Measurements from ENCODE around the gene DCBLD1. TPM values are rescaled to one million over a fixed set of nuclear protein-coding genes. Genes with fewer than 3 reads are reported as not detected.
A peak's percentile ranks its signal among the peaks of the same experiment; 100 is the strongest.

DCBLD1 gene
- polyA plus RNA-seq, 3 donors: 2.9 to 3.3 (median 3.1) TPM

GRCh38 chr6:117464700-117465099, 17.8 kb upstream of the DCBLD1 start:
- Mint-ChIP-seq H3K4me3 (no peak overlapping the region), H3K36me3 (no peaks in the 10 kb centered on the region), H3K27ac (no peak overlapping the region), H3K27me3 (ENCODE audit: low read depth in 3 of 3) (peaks cover 2 to 5% (median 5%) of the 10 kb centered on the region in 3 donors), H3K4me1 (peaks cover 18% of the 10 kb centered on the region), H3K9me3 (peaks cover 0 to 3% (median 0%) of the 10 kb centered on the region in 7 donors)
- no peaks in the 10 kb centered on the region for H3K36me3 ChIP-seq (replicated peaks in 1 of 2; ENCODE audit: control insufficient read depth in 1 of 2, insufficient read depth in 2 of 2, low read length in 2 of 2)
- WGBS (ENCODE audit: insufficient coverage): 0% methylated on average over 1 of the region's 2 CpGs
- H4K20me1 ChIP-seq (ENCODE audit: insufficient read depth, low read length): no peaks in the 10 kb centered on the region
- H3K4me3 ChIP-seq (replicated peaks in 1 of 3; ENCODE audit: low read depth in 2 of 3, low read length in 3 of 3): no peak overlapping the region
- no peaks in the 10 kb centered on the region for H3K79me2 ChIP-seq (ENCODE audit: insufficient read depth, low read length)
- H3K4me2 ChIP-seq (replicated peaks; ENCODE audit: extremely low read depth, low read length, poor library complexity, severe bottlenecking): no peak overlapping the region
- intact Hi-C loops (cut with micrococcal nuclease): no loop called here
- H3K9ac ChIP-seq (ENCODE audit: insufficient read depth, low read length, poor library complexity, severe bottlenecking): no peak overlapping the region
- DNase-seq: no peak
- no peaks in the 10 kb centered on the region for H3K9me3 ChIP-seq (replicated peaks in 1 of 2; ENCODE audit: control insufficient read depth in 1 of 2, insufficient read depth in 1 of 2, low read length in 2 of 2)
- no peak for TF ChIP-seq CTCF (IDR thresholded peaks at IDR 0.05)
- H3K27me3 ChIP-seq (ENCODE audit: control insufficient read depth in 2 of 2, insufficient read depth in 2 of 2, low read length in 2 of 2): no peaks in the 10 kb centered on the region
- H2AFZ ChIP-seq (ENCODE audit: insufficient read depth, low read depth, low read length, poor library complexity, severe bottlenecking): no peak overlapping the region
- H3K27ac ChIP-seq (ENCODE audit: low read depth in 1 of 2, low read length in 2 of 2): no peak overlapping the region
- H3K4me1 ChIP-seq (ENCODE audit: control insufficient read depth in 1 of 2, insufficient read depth in 2 of 2, low read length in 2 of 2): peaks cover 0 to 8% of the 10 kb centered on the region in 2 donors

GRCh38 chr6:117465691-117466090, 16.8 kb upstream of the DCBLD1 start:
- Histone ChIP-seq H3K27ac (ENCODE audit: low read depth in 1 of 2, low read length in 2 of 2) (no peak overlapping the region), H3K79me2 (ENCODE audit: insufficient read depth, low read length) (no peaks in the 10 kb centered on the region), H4K20me1 (ENCODE audit: insufficient read depth, low read length) (no peaks in the 10 kb centered on the region), H3K27me3 (ENCODE audit: control insufficient read depth in 2 of 2, insufficient read depth in 2 of 2, low read length in 2 of 2) (no peaks in the 10 kb centered on the region), H3K4me1 (ENCODE audit: control insufficient read depth in 1 of 2, insufficient read depth in 2 of 2, low read length in 2 of 2) (peaks cover 0 to 11% of the 10 kb centered on the region in 2 donors), H2AFZ (ENCODE audit: insufficient read depth, low read depth, low read length, poor library complexity, severe bottlenecking) (no peak overlapping the region), H3K4me3 (replicated peaks in 1 of 3; ENCODE audit: low read depth in 2 of 3, low read length in 3 of 3) (no peak overlapping the region), H3K4me2 (replicated peaks; ENCODE audit: extremely low read depth, low read length, poor library complexity, severe bottlenecking) (no peak overlapping the region), H3K36me3 (replicated peaks in 1 of 2; ENCODE audit: control insufficient read depth in 1 of 2, insufficient read depth in 2 of 2, low read length in 2 of 2) (no peaks in the 10 kb centered on the region), H3K9me3 (replicated peaks in 1 of 2; ENCODE audit: control insufficient read depth in 1 of 2, insufficient read depth in 1 of 2, low read length in 2 of 2) (no peaks in the 10 kb centered on the region), H3K9ac (ENCODE audit: insufficient read depth, low read length, poor library complexity, severe bottlenecking) (no peak overlapping the region)
- Mint-ChIP-seq H3K27ac (peak overlapping the region in 1 of 7 donors; percentile 41), H3K4me1 (peaks cover 22% of the 10 kb centered on the region), H3K4me3 (no peak overlapping the region), H3K9me3 (peaks cover 0 to 3% (median 0%) of the 10 kb centered on the region in 7 donors), H3K27me3 (ENCODE audit: low read depth in 3 of 3) (peaks cover 2 to 5% (median 5%) of the 10 kb centered on the region in 3 donors), H3K36me3 (no peaks in the 10 kb centered on the region)
- DNase-seq: no peak
- no peak for TF ChIP-seq CTCF (IDR thresholded peaks at IDR 0.05)
- intact Hi-C loops (cut with micrococcal nuclease): no loop called here
- no CpG with 5 or more reads among the region's 1 CpG for WGBS (ENCODE audit: insufficient coverage)

Data from CD14-positive monocyte (primary cell).